IMR-90 (cell line): Measurements from ENCODE around the gene SDC4. TPM values are rescaled to one million over a fixed set of nuclear protein-coding genes. Genes with fewer than 3 reads are reported as not detected.

Experiments used
- ATAC-seq: fragments of 200-7000 bp; cut with Tn5 transposase; 2 replicates; pipeline ENCODE4 v1.9.1; 2020; ENCODE audit warnings: low read depth, mild to moderate bottlenecking, moderate library complexity
- BruUV-seq: library from RNA; stranded (reverse); fragments of 400-500 nt; replicated peaks from 2 replicates; lab custom pipeline; 2021; lab: Mats Ljungman, UMichigan
- CTCF ChIA-PET: fragments of 300-600 bp; formaldehyde crosslinking; extraction: SDS; loops from one replicate; lab custom pipeline; 2021; ENCODE audit warnings: antibody characterized with exemption; lab: Yijun Ruan, JAX
- POLR2A ChIA-PET: fragments of 300-600 bp; sonication (Branson Sonifier 250); formaldehyde crosslinking; loops from one replicate; lab custom pipeline; 2022; ENCODE audit warnings: antibody characterized with exemption; ENCODE audit not compliant: unreplicated experiment; lab: Charles Lee
- DNase-seq: peaks from one replicate; pipeline ENCODE4 v3.0.0; 2013
- H2AFZ ChIP-seq: replicated peaks from 2 replicates; pipeline ENCODE3; 2013; ENCODE audit warnings: low read length, mild to moderate bottlenecking; ENCODE audit not compliant: poor library complexity
- H2AK5ac ChIP-seq: 2 replicates; pipeline ENCODE4 v1.6.1; 2013; ENCODE audit warnings: low read depth, low read length, inconsistent platforms
- H2AK9ac ChIP-seq: replicated peaks from 2 replicates; pipeline ENCODE3; 2013; ENCODE audit warnings: mild to moderate bottlenecking, low read depth, low read length, moderate library complexity; ENCODE audit not compliant: poor library complexity
- H2BK120ac ChIP-seq: 2 replicates; pipeline ENCODE4 v1.6.1; 2013; ENCODE audit warnings: low read depth, low read length, inconsistent platforms
- H2BK15ac ChIP-seq: 3 replicates; pipeline ENCODE4 v1.6.1; 2013; ENCODE audit warnings: low read depth, low read length, inconsistent platforms
- H2BK20ac ChIP-seq: 2 replicates; pipeline ENCODE4 v1.6.1; 2013; ENCODE audit warnings: low read depth, mild to moderate bottlenecking, inconsistent platforms, low read length, moderate library complexity
- H2BK5ac ChIP-seq: 2 replicates; pipeline ENCODE4 v1.6.1; 2013; ENCODE audit warnings: mild to moderate bottlenecking, low read depth, low read length, inconsistent platforms; ENCODE audit not compliant: poor library complexity, severe bottlenecking
- H3K14ac ChIP-seq: replicated peaks from 2 replicates; pipeline ENCODE4 v1.6.1; 2013; ENCODE audit warnings: low read depth, low read length, inconsistent platforms
- H3K18ac ChIP-seq: 2 replicates; pipeline ENCODE4 v1.6.1; 2013; ENCODE audit warnings: low read depth, low read length, control low read depth
- H3K23ac ChIP-seq: 2 replicates; pipeline ENCODE4 v1.6.1; 2013; ENCODE audit warnings: low read depth, low read length, inconsistent platforms
- H3K27ac ChIP-seq: 2 replicates; pipeline ENCODE4 v1.5.1; 2013; ENCODE audit warnings: mild to moderate bottlenecking, control low read depth, low read length; ENCODE audit not compliant: insufficient read depth
- H3K27me3 ChIP-seq: 2 replicates; pipeline ENCODE4 v1.6.1; 2013; ENCODE audit warnings: low read length; ENCODE audit not compliant: control insufficient read depth, insufficient read depth
- H3K36me3 ChIP-seq: 2 replicates; pipeline ENCODE4 v1.6.1; 2013; ENCODE audit warnings: low read length, mixed read lengths; ENCODE audit not compliant: control insufficient read depth, insufficient read depth
- H3K4ac ChIP-seq: 2 replicates; pipeline ENCODE4 v1.6.1; 2013; ENCODE audit warnings: low read depth, low read length, inconsistent platforms
- H3K4me1 ChIP-seq: 2 replicates; pipeline ENCODE4 v1.6.1; 2013; ENCODE audit warnings: low read length, mixed read lengths; ENCODE audit not compliant: control insufficient read depth, insufficient read depth
- H3K4me2 ChIP-seq: 2 replicates; pipeline ENCODE4 v1.6.1; 2013; ENCODE audit warnings: low read depth, mild to moderate bottlenecking, control low read depth, low read length, moderate library complexity
- H3K4me3 ChIP-seq: 2 replicates; pipeline ENCODE4 v1.5.1; 2013; ENCODE audit warnings: low read depth, mild to moderate bottlenecking, control low read depth, low read length, moderate library complexity; ENCODE audit not compliant: insufficient read depth
- H3K56ac ChIP-seq: 2 replicates; pipeline ENCODE4 v1.6.1; 2013; ENCODE audit warnings: low read length, inconsistent platforms; ENCODE audit not compliant: insufficient read depth; ENCODE audit errors: extremely low read depth
- H3K79me1 ChIP-seq, 2 experiments: 2 replicates each; pipeline ENCODE4 v1.6.1; 2013; ENCODE audit warnings: low read length in 2 of 2, inconsistent platforms in 1 of 2, low read depth in 1 of 2
- H3K9ac ChIP-seq: 2 replicates; pipeline ENCODE4 v1.6.1; 2013; ENCODE audit warnings: low read depth, low read length, control low read depth
- H3K9me1 ChIP-seq: 2 replicates; pipeline ENCODE4 v1.6.1; 2013; ENCODE audit warnings: low read length, inconsistent platforms; ENCODE audit not compliant: insufficient read depth
- H3K9me3 ChIP-seq: 2 replicates; pipeline ENCODE4 v1.6.1; 2013; ENCODE audit warnings: low read length; ENCODE audit not compliant: control insufficient read depth, insufficient read depth
- H4K20me1 ChIP-seq: 2 replicates; pipeline ENCODE4 v1.6.1; 2013; ENCODE audit warnings: low read length, inconsistent platforms; ENCODE audit not compliant: insufficient read depth
- H4K5ac ChIP-seq: 2 replicates; pipeline ENCODE4 v1.6.1; 2013; ENCODE audit warnings: mild to moderate bottlenecking, low read depth, low read length, control low read depth
- H4K8ac ChIP-seq, 2 experiments: 2 replicates each; pipeline ENCODE4 v1.6.1; 2013; ENCODE audit warnings: low read depth in 2 of 2, low read length in 2 of 2, control low read depth in 1 of 2, inconsistent platforms in 1 of 2
- H4K91ac ChIP-seq: 2 replicates; pipeline ENCODE4 v1.6.1; 2013; ENCODE audit warnings: low read depth, low read length, inconsistent platforms; ENCODE audit not compliant: insufficient read depth
- BHLHE40 ChIP-seq: fragments of 150-350 bp; IDR thresholded peaks from 2 replicates; pipeline ENCODE4 v1.6.1; 2016; ENCODE audit warnings: mild to moderate bottlenecking, low read depth, low read length
- CEBPB ChIP-seq: IDR thresholded peaks from 2 replicates; pipeline ENCODE4 v1.6.1; 2012; ENCODE audit warnings: low read depth, low read length, improper control_type of control experiment
- CHD1 ChIP-seq: IDR thresholded peaks from 2 replicates; pipeline ENCODE4 v1.6.1; 2012; ENCODE audit warnings: low read depth, low read length, improper control_type of control experiment
- FOS ChIP-seq: fragments of 150-350 bp; IDR thresholded peaks from 2 replicates; pipeline ENCODE4 v1.6.1; 2016; ENCODE audit warnings: low read depth, low read length
- MAZ ChIP-seq: IDR thresholded peaks from 2 replicates; pipeline ENCODE4 v1.6.1; 2012; ENCODE audit warnings: low read depth, mild to moderate bottlenecking, low read length, improper control_type of control experiment, moderate library complexity, borderline replicate concordance
- MXI1 ChIP-seq: IDR thresholded peaks from 2 replicates; pipeline ENCODE4 v1.6.1; 2012; ENCODE audit warnings: low read depth, mild to moderate bottlenecking, low read length, moderate library complexity, borderline replicate concordance
- RFX5 ChIP-seq: IDR thresholded peaks from 2 replicates; pipeline ENCODE4 v1.8.0; 2012; ENCODE audit warnings: low read depth, mild to moderate bottlenecking, low read length, moderate library complexity
- WGBS, 2 experiments: methylation state at CpG; one replicate each; pipeline versions ENCODE4 v1.1.5 to v1.1.7; 2013; ENCODE audit warnings: missing lambda C conversion rate in 2 of 2; ENCODE audit not compliant: insufficient read length in 1 of 2; ENCODE audit errors: extremely low coverage in 2 of 2; 5-methylcytosine and 5-hydroxymethylcytosine counted together
- dilution Hi-C: fragments of 300-500 bp; cut with HindIII; formaldehyde crosslinking; loops from one replicate; pipeline ENCODE4 v1.14.3; 2018; ENCODE audit warnings: low sequenced_read_pairs; ENCODE audit not compliant: unreplicated experiment
- in situ Hi-C: fragments of 300-500 bp; cut with MboI; formaldehyde crosslinking; loops from 3 replicates; pipeline ENCODE4 v1.14.3; 2019; ENCODE audit warnings: low sequenced_read_pairs, inconsistent platforms, mixed read lengths
- intact Hi-C: fragments of 100-400 bp; cut with micrococcal nuclease; formaldehyde crosslinking; loops from 2 replicates; pipeline ENCODE4 v1.10.0; 2022
- polyA plus RNA-seq, 3 experiments: library from polyadenylated mRNA; depleted of rRNA; stranded (reverse); fragments of >200 nt; gene quantifications; 2 replicates each; pipeline ENCODE4 v1.2.3, GENCODE V29; 2012; ENCODE audit warnings: low replicate concordance in 1 of 3
- total RNA-seq: library from RNA; depleted of rRNA; stranded (reverse); fragments of >200 nt; gene quantifications from 2 replicates; pipeline ENCODE4 v1.2.3, GENCODE V29; 2012
- TF ChIP-seq, protein P1 (sequence below): conservative IDR thresholded peaks from 2 replicates; pipeline ENCODE4 v1.5.1; 2012; ENCODE audit warnings: mild to moderate bottlenecking, low read depth, low read length, improper control_type of control experiment
- TF ChIP-seq, protein P2 (sequence below): fragments of 150-350 bp; IDR thresholded peaks from 2 replicates; pipeline ENCODE4 v1.6.1; 2016; ENCODE audit warnings: low read depth, mild to moderate bottlenecking, low read length, moderate library complexity, borderline replicate concordance

Gene SDC4
- total and polyA plus RNA-seq, 2 of the 4 experiments (the other 2 are of a cell fraction), result 203 to 265 TPM

DNA sequence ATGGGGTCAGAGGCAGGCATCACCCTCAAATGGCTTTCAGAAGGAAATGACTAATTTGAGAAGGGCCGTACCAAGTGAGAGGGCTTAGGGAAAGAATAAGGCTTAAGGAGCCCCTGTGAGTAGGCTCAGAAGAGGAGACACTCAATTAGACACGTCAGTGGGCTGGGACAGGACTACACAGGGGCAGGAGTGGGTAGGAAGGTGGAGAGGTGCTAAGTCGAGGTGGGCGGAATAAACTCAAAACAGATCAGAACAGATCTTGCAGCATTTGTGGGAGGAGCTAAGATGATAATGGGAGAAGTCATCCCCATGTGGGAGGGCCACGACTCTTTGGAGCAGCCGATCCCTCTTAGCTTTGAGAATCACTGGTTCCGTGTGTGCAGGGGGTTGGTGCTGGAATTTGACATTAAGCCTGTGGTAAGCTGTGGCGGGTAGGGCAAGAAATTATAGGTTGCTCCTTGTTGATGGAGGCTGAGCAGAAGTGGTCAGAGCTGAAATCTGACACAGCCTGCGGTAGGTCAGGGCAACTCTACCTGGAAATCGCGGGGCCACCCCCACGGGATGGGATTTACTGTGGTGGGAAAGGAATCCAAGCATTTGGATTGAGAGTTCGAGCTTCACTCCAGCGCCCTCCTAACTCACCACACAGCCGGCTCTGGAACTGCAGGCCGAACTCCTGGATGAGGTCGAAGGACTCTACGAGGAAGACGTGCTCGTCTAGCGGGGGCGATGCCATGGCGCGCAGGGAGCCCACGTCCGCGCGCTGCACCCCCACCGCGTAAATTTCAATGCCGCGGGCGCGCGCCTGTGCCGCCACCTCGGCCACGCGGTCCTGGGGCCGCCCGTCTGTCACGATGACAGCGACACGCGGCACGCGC is 44.4 kb downstream of the SDC4 start:
- Histone ChIP-seq H2AK5ac (no peak overlapping the region), H4K20me1 (no peaks in the 10 kb centered on the region), H3K9me3 (no peaks in the 10 kb centered on the region), H3K36me3 (no peaks in the 10 kb centered on the region), H2BK15ac (no peak overlapping the region), H3K9ac (no peak overlapping the region), H4K5ac (no peak overlapping the region), H3K27ac (no peak overlapping the region), H2AK9ac (peak overlapping the region; percentile 26), H3K4ac (no peak overlapping the region), H3K27me3 (peaks cover 55% of the 10 kb centered on the region), H3K14ac (no peak overlapping the region), H3K18ac (no peak overlapping the region), H4K8ac (no peak overlapping the region), H3K56ac (no peak overlapping the region), H2BK20ac (no peak overlapping the region), H3K4me3 (no peak overlapping the region), H3K4me1 (peaks cover 2% of the 10 kb centered on the region; the same call in 1 of the 2 replicates), H3K23ac (no peak overlapping the region), H3K79me1 (no peaks in the 10 kb centered on the region), H3K9me1 (no peaks in the 10 kb centered on the region), H2BK5ac (no peak overlapping the region), H4K91ac (no peak overlapping the region), H3K4me2 (no peak overlapping the region), H2AFZ (peak overlapping the region; percentile 19), H2BK120ac (no peak overlapping the region)
- BruUV-seq, result no TSS peak
- dilution Hi-C loops, result no loop called here
- no peak for ATAC-seq
- CTCF ChIA-PET, result interaction anchor here (1.1 to 2.7 kb wide), 3 partner anchors 9 to 467 kb away, joined by 3 to 11 read pairs (median 4); no protein-coding TSS in a partner anchor
- in situ Hi-C loops, result no loop called here
- TF ChIP-seq CEBPB, result no peak
- TF ChIP-seq RFX5, result no peak
- TF ChIP-seq, protein P1, sequence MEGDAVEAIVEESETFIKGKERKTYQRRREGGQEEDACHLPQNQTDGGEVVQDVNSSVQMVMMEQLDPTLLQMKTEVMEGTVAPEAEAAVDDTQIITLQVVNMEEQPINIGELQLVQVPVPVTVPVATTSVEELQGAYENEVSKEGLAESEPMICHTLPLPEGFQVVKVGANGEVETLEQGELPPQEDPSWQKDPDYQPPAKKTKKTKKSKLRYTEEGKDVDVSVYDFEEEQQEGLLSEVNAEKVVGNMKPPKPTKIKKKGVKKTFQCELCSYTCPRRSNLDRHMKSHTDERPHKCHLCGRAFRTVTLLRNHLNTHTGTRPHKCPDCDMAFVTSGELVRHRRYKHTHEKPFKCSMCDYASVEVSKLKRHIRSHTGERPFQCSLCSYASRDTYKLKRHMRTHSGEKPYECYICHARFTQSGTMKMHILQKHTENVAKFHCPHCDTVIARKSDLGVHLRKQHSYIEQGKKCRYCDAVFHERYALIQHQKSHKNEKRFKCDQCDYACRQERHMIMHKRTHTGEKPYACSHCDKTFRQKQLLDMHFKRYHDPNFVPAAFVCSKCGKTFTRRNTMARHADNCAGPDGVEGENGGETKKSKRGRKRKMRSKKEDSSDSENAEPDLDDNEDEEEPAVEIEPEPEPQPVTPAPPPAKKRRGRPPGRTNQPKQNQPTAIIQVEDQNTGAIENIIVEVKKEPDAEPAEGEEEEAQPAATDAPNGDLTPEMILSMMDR, result no peak
- TF ChIP-seq, protein P2, sequence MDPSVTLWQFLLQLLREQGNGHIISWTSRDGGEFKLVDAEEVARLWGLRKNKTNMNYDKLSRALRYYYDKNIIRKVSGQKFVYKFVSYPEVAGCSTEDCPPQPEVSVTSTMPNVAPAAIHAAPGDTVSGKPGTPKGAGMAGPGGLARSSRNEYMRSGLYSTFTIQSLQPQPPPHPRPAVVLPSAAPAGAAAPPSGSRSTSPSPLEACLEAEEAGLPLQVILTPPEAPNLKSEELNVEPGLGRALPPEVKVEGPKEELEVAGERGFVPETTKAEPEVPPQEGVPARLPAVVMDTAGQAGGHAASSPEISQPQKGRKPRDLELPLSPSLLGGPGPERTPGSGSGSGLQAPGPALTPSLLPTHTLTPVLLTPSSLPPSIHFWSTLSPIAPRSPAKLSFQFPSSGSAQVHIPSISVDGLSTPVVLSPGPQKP, result no peak
- no peak for TF ChIP-seq CHD1
- no peak for TF ChIP-seq FOS
- TF ChIP-seq MXI1, result no peak
- TF ChIP-seq BHLHE40, result no peak
- TF ChIP-seq MAZ, result no peak
- POLR2A ChIA-PET, result no interaction called here
- intact Hi-C loops, result no loop called here
- DNase-seq, result no peak
- 51% methylated on average over 26 of the region's 47 CpGs; no CpG with 5 or more reads in 1 of the 2 experiments for WGBS, 2 experiments
